Measurements from ENCODE around the gene GPR157.

GRCh38 chr1:9097947-9098705 lies 30.8 kb downstream of the GPR157 start:
- TF ChIP-seq CTCF (IDR thresholded peaks at IDR 0.05; ENCODE audit: low read depth, low read length), result no peak
- no peak for TF ChIP-seq EZH2phosphoT487 (IDR thresholded peaks at IDR 0.05; ENCODE audit: low read depth)
